Skin of body (tissue), 2 donors: Measurements from ENCODE around the gene TMEM255A. TPM values are rescaled to one million over a fixed set of nuclear protein-coding genes. Genes with fewer than 3 reads are reported as not detected.
"Not testable (repeated sequence)": the region's sequence is repeated elsewhere in the genome, so short reads cannot be mapped to it uniquely, and the experiment has no call there.

Source experiments
- DNase-seq: peaks from one replicate; lab custom pipeline; 2025; lab: John Stamatoyannopoulos, UW
- total RNA-seq: library from RNA; depleted of rRNA; stranded (reverse); fragments of >200 nt; gene quantifications from one replicate; pipeline ENCODE4 v1.2.3, GENCODE V29; 2014

The TMEM255A gene
- total RNA-seq: 0.69 TPM

DNA sequence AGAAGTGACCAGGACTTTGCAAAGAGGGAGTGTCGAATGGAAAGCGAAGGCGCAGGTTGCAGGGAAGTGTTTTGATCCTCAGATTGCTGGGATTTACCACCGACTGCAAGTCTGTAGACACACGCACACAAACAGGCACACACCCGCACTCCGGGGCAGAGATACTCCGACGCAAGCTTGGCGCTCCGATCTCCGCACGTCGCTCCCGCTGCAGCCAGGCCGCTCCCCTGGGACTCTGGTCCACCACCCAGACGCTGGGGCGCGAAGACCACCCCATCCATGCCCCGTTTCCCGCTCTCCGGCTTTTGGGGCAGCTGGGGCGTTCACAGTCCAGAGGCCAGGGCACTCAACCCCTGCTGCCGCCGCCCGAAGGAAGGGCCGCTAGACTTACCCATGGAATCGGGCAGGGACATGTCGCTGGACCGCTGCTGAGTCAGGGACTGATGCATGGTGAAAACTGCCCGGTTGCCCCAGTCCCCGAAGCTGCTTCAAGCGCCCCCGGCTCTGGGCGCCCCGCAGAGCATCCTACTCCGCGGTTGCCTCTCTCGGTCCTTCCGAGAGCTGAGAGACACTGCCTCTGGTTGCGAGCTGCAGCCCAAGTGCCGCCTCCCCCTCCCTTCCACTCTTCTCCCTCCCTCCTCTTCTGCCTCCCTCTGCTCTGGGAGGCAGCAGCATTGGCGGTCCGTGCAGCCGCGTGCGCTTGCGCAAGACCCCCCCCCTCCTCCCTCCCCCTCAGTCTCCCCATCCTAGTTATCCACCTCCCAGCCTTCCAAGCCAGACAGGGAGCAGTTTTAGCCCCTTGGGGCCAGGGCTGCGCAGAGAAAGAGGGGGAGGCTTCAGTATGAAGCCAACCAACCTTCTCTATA lies at the start of gene TMEM255A:
TMEM255A (minus strand) TSS at position 601 of the 866 bp plus-strand sequence; CDS start at position 449, 152 bp downstream.
- DNase-seq: no peak

DNA sequence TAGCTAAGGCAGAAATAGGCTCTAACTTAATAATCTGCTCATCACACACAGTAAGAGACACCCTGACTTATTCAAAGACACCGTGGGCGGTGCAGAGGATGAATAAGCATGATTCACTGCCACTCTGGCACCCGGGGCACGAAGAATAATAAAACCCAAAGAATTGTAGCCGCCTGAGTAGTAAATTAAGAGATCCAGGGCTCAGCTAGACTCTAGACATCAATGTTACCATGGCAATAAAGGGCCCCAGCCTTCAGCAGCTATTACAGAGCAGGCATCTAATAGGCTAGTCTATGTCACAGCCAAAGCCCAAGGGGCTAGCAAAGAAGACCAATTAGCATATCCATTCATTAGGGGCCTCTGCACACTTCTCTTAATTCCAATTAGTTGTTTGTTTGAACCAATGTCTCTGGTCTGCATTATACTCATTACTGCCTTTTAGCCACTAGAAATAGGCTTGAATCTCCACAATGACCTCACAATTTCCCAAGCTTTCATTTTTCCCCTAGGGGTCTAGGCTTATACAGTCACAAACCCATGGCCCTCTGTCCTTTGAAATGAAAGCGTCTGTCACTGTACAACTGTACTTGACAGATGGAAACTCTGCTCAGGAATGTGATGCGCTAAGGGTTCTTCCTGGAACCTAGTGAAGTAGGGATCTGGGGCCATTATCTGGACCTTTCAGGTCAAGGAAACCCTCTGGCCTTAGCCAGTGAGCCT lies 47.6 kb upstream of the TMEM255A start:
- DNase-seq: no peak

DNA sequence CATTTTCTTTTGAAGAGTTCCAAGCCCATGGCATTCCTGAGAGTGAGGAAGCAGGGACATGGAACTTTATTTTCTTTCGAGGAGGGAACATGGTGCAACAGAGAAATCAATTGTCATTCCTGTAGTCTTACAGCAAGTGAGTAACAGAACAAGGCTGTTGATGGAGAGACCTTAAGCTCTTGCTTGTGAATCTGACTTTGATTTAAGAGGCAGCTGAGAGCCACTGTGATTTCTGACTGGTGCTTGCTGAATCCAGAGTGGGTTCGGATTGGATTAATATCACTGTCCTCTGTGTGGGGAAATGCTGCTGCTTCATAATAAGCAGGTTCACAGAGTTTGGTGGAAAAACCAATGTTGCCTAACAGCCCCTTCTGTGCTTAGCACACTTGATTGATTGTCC lies 45.9 kb upstream of the TMEM255A start:
- DNase-seq: no peak

DNA sequence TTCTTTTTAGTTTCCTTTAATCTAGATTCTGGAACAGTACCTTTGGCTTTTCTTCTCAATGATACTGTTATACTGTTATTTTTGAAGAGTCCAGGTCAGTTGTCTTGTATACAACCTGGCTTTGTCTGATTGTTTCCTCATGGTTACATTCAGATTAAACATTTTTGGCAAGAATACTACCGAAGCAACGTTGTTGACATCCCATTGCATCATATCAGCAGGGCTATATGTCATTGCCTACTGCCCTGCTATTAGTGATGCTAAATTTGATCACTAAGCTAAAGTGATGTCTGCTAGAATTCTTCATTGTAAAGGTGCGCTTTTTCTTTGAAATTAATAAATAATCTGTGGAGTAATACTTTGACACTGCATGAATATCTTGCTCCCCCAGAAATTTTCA lies 44.8 kb upstream of the TMEM255A start:
- DNase-seq: no peak

DNA sequence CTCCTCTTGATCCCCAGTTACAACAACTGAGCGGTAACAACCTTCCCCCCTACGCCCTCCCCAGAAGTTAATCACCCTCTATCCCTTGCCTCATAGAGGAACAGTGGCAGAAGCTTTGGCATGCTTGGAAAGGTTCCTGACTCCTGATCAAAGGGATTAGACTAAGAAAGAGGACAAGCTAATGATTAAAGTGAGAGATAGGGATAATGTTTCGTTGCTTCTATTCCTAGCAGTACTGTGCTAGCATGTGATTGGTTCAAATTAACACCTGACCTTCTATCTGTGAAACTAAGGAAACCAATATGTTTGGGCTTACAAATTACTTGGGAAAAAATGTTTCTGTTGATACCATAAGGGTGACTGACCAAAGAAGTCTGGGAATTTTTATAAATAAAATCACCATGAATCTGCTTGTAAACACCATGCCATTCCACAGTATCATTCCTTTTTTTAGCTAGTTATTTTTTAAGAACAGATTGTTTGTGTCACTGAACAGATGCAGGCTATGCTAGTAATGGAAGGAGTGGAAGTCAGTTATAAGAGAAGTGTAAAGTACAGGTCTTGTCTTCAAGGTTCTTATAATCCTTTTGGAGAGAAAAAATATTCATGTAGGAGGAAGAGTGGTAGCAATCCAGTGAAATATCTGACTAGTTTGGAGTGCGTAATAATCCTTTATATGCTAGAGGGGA lies 39.3 kb upstream of the TMEM255A start:
- DNase-seq: no peak

DNA sequence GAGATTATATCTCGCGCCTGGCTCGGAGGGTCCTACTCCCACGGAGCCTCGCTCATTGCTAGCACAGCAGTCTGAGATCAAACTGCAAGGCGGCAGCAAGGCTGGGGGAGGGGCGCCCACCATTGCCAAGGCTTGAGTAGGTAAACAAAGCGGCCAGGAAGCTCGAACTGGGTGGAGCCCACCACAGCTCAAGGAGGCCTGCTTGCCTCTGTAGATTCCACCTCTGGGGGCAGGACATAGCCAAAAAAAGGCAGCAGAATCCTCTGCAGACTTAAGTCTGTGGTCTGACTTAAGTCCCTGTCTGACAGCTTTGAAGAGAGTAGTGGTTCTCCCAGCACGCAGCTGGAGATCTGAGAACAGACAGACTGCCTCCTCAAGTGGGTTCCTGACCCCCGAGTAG lies 33.3 kb upstream of the TMEM255A start:
- not testable (repeated sequence) for DNase-seq

- no peak for DNase-seq
These were observed 25.6 kb upstream of the TMEM255A start for GRCh38 chrX:120336899-120337298.

- DNase-seq: no peak
These were observed 24.0 kb upstream of the TMEM255A start for GRCh38 chrX:120335289-120335688.

DNA sequence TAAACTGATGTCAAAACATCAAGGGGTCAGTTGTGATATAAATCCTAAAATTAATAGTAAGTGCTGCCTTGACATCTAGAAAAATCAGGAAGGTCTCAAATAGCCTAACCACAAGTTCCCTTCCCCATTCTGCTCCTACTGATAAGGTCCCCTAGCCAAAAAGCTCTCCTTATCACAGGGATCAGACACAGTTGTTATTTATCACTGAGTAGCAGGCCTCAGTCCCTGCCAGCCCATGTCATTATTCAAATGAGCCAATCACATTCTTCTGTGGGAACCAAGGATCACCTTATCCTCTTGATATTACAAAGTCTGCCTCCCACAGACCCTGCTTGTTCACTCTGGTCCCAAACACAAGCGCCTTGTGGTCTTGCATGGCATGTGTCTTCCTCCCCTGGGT lies 23.3 kb upstream of the TMEM255A start:
- DNase-seq: no peak

DNA sequence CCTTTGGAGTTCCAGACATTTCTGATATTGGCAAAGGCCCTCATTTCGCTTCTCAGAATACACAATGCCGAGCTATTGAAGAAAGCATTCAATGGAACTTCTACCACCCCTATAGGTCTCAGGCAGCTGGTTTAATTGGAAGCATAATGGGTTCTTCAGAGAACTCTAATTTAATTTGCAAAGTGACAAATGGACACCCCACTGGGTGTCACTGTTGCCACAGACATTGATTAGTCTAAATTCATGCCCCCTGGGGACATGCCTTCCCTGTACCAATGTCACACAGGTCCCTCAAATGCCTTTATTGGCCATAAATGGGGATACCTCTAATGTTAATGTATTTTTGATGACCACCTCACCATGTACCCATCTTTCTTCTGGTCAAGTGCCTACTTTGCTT lies 22.9 kb upstream of the TMEM255A start:
- DNase-seq: no peak

DNA sequence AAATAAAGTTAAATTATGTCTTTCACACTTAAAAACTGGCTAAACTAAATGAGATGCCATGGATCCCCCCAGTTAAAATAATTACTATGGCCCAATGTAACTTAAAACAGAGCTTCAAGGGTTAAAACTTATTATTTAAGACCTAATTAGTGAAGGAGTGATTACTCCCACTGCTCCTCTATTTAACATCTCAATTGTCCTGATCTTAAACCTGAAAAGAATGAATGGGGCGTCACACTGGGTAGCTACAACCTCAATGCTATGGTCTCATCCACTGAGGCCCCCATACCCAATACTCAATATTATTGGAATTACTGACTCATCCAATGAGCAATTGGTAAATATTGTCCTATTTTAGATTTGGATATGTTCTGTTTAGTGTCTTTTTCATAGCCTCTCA lies 21.1 kb upstream of the TMEM255A start:
- DNase-seq: no peak

GRCh38 chrX:120331116-120331515 lies 19.9 kb upstream of the TMEM255A start:
- DNase-seq: no peak

DNA sequence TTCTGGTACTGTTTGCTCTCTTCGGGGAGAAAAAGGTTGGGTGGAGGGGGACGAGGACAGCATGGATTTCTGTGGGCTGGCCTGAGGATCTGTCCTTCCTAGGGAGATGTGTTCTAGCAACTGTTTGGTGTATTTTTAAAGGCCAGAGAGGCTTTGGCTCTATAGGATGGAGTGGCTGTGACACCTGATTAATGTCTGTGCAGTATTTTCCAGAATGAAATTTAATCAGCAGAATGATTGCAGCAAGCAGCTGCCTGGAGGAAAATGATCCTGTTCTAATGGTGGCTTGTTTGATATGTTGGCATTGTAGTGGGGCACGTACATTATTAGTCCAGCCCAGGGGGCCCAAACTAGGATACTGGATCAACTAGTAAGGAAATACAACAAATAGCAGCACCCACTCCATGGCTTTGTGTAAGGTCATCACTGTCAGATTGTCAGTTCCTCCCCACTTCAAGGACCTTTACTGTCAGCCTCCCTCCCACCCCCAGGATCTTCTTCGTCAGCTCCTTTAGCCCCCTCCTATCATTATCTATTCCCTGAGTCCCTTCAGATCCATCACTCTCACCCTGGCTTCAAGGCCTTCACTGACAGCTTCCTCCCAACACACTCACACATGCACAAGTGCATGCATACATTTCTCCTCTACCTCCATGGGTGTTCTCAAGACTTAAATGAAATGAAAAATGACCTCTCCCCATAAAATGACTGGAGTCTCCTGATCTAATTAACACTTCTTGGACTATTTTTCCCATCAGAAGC lies 10.4 kb upstream of the TMEM255A start:
- no peak for DNase-seq

GRCh38 chrX:120318411-120318810 lies 7.2 kb upstream of the TMEM255A start:
- no peak for DNase-seq

- DNase-seq: no peak
These were observed 5.5 kb upstream of the TMEM255A start for GRCh38 chrX:120316587-120317283.

DNA sequence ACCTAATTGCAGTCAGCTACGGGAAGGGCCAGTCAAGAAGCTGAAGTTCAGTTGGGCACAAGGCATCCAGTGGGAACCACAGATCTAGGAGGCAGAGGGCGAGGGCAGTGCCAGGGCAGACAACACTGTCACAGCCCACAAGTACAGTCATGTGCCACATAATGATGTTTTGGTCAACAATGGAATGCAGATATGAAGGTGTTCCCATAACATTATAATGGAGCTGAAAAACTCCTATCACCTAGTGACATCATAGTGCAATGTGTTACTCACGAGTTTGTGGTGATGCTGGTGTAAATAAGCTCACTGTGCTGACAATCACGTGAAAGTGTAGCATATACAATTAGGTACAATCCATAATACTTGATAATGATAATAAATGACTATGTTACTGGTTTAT lies 4.5 kb upstream of the TMEM255A start:
- DNase-seq: no peak

DNA sequence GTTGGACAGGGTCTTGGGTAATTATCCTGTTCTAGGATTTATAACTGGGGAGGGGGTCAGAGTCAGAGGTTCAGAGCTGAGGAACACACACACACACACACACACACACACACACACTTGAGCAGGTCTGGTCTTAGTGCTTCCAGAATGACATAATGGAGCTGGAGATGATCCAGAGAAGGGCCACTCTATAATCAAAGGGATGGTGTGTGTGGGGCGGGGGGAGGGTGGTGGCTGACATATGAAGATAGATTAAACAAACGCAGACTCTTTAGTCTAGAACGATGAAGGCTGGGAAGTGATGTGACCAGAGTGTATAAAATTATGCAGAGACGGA lies 434 bp upstream of the TMEM255A start:
- DNase-seq: no peak

DNA sequence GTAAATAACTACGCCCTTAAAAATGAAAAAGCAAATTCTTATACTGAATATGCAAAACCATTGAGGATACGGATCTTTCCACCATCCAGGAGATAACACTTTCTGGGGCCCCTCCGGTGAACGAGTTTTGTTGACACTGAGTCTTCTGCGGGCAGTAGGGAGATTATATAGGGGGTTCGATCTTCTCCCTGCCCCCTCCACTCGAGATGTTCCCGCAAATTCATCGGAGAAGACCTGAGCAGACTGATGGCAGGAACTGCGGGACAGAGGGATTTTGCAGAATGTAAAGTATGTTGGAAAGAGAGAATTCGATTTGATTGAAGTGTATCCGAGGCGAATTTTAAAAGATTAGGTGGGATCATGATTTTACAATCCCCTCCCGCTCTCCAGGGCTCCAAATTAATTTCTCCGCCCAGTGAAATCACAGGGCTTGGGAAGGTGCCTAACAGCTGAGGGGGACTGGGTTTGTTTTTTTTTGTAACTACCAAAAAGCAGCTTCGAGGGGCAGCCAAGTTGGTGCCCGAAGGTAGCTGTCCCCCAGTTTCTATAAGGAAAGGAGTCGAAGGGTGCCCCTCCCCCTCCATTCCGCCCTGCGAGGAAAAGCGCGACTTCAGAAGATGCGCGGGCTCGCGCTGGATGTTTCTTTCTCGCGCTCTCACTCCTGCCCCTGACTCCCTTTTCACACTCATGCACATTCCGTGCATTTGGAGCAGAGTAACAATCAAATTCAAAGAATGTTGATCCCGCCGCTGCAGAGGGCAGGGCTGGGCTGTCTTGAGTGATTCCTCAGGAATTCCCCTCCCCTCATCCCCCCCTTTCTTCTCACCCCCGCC lies 1.2 kb downstream of the TMEM255A start:
- no peak for DNase-seq

GRCh38 chrX:120308959-120309872 lies 2.0 kb downstream of the TMEM255A start:
- DNase-seq: no peak
